GM18505 (cell line): Measurements from ENCODE around the gene TRMT2A.

Experiments
- ATAC-seq: cut with Tn5 transposase; IDR thresholded peaks from one replicate; pipeline ENCODE4 v1.9.1; 2021; ENCODE audit not compliant: unreplicated experiment
- POLR2A ChIP-seq: IDR thresholded peaks from 4 replicates; pipeline ENCODE4 v1.6.1; 2011; ENCODE audit warnings: borderline replicate concordance; ENCODE audit not compliant: insufficient read depth, insufficient read length; ENCODE audit errors: extremely low read depth

Gene TRMT2A

GRCh38 chr22:20064545-20065262 lies 52.3 kb downstream of the TRMT2A start:
- no peak for TF ChIP-seq POLR2A
- ATAC-seq = no peak

GRCh38 chr22:20064140-20064480 lies 52.9 kb downstream of the TRMT2A start:
- ATAC-seq = no peak
- no peak for TF ChIP-seq POLR2A

- ATAC-seq = no peak
- no peak for TF ChIP-seq POLR2A
Measured at GRCh38 chr22:20063271-20064139, 53.5 kb downstream of the TRMT2A start.

- no peak for TF ChIP-seq POLR2A
- ATAC-seq = no peak
Measured at GRCh38 chr22:20062766-20063083, 54.3 kb downstream of the TRMT2A start.

GRCh38 chr22:20062043-20062765 lies 54.8 kb downstream of the TRMT2A start:
- no peak for ATAC-seq
- TF ChIP-seq POLR2A = no peak
